ENCODE data around the gene PCSK6. TPM values are rescaled to one million over a fixed set of nuclear protein-coding genes. Genes with fewer than 3 reads are reported as not detected.

PCSK6 gene
- polyA plus RNA-seq, 4 donors = 6.5 to 8.9 (median 7.6) TPM

DNA sequence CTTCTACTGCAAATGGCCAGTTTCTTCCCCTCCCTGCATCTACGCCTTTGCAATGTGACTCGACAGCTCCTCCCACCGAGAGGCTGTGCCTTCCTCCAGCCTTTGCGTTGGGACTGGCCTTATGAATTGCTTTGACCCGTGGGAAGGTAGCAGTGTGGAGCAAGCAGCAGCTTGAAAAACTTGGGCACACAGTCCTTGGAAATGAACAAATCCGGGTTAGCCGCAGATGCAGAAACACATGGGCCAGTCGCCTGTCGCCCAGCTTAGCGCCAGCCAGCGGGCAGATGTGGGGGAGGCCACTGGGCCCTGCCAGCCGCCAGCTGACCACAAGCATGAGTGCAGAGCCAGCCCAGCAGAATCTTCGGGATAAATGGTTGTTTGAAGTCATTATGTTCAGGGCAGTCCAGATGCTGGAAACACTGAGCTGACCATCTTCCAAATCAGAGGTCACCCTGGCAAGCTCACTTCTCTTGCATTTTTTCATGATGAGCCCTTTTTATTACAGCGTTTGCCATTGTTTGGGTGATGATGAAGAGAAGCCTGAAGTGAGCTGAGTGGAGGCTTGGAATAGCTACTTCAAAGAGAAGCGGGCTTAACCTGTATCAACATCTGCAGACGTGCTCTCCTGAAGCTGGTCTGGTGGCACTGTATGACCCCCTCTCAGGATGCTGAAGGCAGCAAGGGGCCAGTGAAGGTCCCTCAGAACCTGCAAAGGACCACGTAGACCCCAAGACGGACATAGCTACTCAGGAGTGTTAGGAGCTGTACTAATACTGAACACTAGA, 222.0 kb downstream of the PCSK6 start:
- no peak for DNase-seq (ENCODE audit: low read depth in 4 of 4, low spot score in 3 of 4)

DNA sequence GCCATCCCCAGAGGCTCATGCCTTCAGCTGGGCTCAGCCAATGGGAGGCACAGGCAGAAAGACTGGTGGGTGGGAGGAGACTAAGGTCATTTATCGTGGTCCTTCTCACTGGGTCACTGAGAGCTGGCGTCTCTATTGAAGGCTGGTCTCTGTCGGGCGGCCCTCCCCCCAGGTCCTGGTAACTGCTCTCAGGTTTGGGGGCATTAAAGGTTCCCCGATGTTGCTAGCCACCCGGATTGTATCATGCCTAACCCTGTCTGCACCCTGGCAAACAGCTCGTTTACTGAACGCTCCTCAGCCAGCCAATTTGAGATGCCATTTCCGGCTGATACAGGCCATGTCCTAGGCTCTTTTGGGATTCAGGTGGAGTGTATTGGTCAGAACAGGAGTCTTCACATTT, 222.7 kb downstream of the PCSK6 start:
- no peak for DNase-seq (ENCODE audit: low read depth in 4 of 4, low spot score in 3 of 4)

DNA sequence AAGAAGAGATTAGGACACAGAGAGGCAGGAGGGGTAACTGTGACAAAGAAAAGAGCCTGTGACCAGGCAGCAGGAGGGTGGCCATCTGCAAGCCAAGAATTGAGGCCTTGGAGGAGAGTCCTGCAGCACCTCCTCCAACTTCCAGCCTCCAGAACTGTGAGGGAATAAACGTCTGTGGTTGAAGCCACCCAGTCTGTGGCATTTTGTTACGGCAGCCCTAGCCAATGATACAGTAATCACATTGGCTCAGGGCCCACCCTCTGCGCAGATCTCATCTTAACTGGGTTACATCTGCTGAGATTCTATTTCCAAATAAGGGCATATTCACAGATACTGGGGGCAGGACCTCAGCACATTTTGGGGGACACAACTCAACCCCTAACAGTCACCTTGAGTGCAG, 223.5 kb downstream of the PCSK6 start:
- no peak for DNase-seq (ENCODE audit: low read depth in 4 of 4, low spot score in 3 of 4)

DNA sequence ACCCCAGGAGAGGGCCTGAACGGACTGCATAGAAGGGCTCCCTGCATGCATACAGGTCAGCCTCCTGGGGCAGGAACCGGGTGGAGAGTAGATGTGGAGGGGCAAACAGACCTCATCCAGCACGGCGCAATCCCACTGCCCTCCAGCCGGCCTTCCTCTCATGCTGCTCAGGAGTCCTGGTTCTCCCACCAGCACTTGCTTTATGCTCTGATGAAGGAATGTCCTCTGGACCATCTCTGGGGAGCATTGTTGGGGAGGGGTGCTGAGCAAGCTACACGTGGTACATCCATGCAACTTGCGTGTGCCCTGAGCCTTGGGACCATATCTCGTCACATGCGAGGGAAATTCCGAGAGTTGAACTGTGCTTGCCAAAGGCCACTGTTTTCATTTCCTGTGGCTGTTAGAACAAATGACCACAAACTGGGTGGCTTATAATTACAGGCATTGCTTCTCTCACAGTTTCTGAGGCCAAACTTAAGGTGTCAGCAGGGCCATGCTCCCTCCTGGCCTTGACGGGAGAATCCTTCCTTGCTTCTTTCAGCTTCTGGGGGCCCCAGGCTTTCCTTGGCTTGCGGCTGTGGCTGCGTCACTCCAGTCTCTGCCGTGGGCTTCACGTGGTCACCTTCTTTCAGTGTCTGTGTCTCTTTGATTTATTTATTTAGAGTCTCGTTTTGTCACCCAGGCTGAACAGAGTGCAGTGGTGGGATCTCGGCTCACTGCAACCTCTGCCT, 224.4 kb downstream of the PCSK6 start:
- no peak for DNase-seq (ENCODE audit: low read depth in 4 of 4, low spot score in 3 of 4)

DNA sequence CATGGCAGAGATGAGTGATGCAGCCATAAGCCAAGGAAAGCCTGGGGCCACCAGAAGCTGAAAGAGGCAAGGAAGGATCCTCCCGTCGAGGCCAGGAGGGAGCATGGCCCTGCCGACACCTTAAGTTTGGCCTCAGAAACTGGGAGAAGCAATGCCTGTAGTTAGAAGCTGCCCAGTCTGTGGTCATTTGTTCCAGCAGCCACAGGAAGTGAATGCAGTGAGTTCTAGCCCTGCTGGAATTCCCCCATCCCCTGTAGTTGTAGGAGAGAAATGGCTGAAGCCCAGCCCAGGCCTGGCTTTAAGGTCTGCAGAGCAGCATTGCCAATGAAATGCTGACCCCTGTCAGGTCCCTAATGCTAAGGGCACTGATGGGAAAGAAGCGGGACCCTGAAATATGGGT, 225.5 kb downstream of the PCSK6 start:
- DNase-seq (ENCODE audit: low read depth in 4 of 4, low spot score in 3 of 4) = no peak

DNA sequence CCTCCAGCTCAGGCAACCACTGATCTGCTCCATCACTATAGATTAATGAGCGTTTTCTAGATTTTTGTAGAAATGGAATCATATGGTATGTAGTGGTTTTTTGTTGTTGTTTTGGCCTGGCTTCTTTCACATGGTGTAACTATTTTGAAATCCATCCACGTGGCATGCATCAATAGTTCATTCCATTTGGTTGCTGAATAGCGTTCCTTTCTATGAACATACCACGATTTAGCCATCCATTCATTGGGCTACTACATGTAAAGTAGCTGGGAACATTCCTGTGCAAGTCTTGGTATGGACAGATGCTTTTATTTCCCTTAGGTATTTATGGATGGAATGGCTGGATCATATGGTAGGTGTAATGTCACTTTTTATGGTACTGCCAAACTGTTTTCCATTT, 227.0 kb downstream of the PCSK6 start:
- DNase-seq (ENCODE audit: low read depth in 4 of 4, low spot score in 3 of 4) = no peak

DNA sequence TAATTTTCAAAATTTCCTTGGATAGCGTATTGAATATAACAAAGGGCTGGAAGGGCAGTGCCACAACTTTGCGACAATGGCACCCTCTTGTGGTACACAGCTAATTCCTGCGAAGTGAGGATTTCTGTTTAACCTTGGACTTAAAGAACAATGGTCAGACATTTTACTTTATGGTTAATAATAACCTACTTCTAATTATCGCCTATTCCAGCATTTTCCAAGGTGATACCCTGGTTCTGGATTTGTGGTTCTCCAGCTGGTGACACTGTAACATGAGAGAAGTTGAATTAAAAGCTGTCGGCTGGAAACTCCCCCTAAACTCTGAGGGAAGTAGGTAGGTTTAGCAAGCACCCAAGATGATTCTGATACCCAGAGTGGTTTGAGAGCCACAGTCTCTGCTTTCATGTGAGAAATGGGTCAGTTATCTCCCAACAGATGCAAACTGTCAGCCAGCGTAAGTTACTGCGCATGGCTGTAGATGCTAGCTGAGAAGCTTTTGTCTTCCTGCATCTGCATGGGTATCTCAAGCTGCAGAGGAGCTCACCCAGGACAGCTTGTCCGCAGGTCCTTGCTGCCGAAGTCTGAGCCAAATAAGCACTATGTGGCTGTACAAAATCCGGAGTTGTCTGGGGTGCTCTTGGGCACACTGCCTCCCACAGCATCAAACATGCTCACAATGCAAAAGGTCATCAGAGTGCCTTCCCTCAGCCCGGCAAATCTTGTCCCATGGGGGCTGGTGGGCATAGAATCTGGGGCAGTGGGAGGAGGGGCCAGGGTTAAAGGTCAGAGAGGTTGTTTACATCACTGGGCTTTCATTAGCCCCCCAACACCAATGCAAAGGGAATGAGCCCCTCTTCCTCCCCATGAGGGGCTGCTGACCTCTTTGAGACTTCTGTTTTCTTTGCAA, 231.0 kb downstream of the PCSK6 start:
- no peak for DNase-seq (ENCODE audit: low read depth in 4 of 4, low spot score in 3 of 4)

DNA sequence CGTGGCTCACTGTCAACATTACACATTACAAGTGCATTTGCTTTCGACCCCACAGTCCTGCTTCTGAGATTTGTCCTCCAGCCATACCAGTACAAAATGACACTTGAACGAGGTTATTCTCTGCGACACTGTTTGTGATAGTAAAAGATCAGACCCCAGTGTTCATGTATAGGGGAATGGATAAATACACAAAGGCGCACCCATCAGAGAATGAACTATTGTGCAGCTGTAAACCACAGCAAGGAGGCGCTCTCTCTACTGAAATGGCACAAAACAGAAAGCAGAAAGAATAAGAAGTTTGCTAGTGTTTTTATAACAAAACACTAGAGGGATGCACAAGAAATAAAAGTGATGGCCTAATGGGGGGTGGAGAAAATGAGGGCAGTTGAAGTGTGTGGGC, 232.8 kb downstream of the PCSK6 start:
- DNase-seq (ENCODE audit: low read depth in 4 of 4, low spot score in 3 of 4) = no peak

DNA sequence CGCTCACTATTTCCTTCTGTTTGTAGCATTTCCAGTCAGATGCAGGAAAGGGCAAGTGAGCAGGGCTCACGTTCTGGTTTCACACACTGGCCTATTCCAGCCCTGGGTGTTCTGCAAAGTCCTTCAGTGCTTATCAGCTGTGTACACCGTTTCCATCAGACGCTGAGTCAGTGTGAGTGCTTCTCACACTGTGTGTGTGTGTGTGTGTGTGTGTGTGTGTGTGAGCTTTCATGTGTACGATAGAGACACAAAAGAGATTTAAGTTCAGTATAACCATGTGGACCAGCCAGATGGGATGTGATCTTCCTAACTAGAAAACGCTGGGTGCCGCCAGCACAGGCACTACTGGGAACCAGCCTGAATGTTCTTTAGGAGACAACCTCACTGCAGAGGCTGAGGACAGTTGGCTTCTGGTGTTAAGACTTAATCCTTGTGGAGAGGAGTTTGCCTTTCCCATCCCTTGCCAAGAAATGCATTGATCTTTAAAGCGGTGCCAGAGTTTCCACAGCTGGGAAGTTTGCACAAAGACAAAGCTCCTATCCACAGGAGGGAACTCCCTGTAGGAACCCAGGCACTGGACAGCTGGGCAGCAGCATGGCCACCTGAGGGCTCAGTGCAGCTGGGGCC, 233.8 kb downstream of the PCSK6 start:
- DNase-seq (ENCODE audit: low read depth in 4 of 4, low spot score in 3 of 4) = no peak

DNA sequence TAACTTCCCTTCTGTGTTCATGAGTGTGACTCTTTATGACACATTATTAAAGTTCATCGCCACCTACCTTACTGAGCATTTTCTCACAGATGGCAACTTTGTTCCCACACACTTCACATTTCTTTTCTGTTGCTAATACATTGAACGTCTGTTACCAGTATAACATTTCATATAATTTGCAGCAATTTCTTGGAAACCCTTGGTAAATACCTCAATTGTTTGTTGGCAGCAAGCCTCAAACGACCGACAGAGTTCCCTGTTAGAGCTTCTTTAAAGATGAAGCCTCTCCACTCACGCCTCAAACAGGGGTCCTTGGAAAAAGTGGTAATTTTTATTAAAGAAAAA, 234.5 kb downstream of the PCSK6 start:
- DNase-seq (ENCODE audit: low read depth in 4 of 4, low spot score in 3 of 4) = no peak

DNA sequence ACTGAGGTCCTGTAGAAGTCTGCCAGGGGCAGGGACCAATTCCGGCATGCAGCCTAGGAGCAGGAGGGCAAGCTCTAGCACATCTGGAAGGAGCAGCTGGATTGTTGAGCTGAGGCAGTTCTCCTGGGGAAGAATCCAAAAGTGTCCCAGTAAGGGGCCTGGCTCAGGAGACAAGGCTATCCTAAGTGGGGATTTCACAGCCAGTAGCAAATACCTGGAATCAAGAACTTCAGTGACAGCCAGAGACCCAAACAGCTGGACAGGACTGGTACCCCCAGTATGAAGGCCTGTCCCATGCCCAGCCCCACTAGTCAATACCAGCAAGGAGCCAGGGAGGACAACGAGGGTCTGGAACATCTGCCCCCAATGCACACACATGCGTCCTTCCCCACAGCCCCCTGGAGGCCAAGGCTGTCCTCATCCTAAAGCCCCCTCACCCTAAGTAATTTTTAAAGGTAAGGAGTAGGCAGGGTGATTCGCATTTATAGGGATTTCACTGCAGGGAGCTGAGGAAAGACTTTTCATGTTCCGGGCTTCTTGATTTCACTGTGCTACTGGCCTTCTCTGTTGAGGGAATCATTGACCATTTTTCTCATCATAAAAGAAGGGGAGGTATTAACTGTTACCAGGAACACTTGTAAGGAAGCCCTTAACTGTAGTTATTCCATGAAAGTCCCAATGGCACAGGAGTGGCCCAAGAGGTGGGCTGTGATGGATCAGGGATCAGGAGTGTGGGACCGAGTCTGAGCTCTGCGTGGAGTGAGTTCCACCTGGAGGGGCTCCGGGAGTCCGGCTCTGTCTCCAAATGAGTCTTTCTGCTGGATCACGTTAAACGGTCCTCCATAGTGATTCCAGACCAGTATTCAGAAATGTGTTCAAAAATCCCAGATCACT, 235.1 kb downstream of the PCSK6 start:
- no peak for DNase-seq (ENCODE audit: low read depth in 4 of 4, low spot score in 3 of 4)

Other genes with a start within 250 kb of the PCSK6 start
- gene CHSY1, start 237.7 kb downstream of the PCSK6 start, polyA plus RNA-seq (ENCODE audit: insufficient read length in 4 of 4) = 10 to 100 TPM; 36.6 to 55.0 (median 48.4) TPM
- gene SELENOS, start 212.2 kb downstream of the PCSK6 start, polyA plus RNA-seq (ENCODE audit: insufficient read length in 4 of 4) = 10 to 100 TPM; 52.9 to 70.9 (median 63.3) TPM
- 10 to 100 TPM; 45.2 to 74.8 (median 65.9) TPM for gene SNRPA1, start 194.5 kb downstream of the PCSK6 start, polyA plus RNA-seq (ENCODE audit: insufficient read length in 4 of 4)
- 10 to 100 TPM; 63.5 to 73.2 (median 69.8) TPM for gene TM2D3, start 162.7 kb upstream of the PCSK6 start, polyA plus RNA-seq (ENCODE audit: insufficient read length in 4 of 4)
- gene TARS3, start 234.8 kb upstream of the PCSK6 start, polyA plus RNA-seq (ENCODE audit: insufficient read length in 4 of 4) = 10 to 100 TPM; 16.3 to 23.0 (median 21.6) TPM